K562 (cell line): ENCODE results near the gene DYRK1A. TPM values are rescaled to one million over a fixed set of nuclear protein-coding genes. Genes with fewer than 3 reads are reported as not detected.

Source experiments
- ARID1B ChIP-seq: fragments of 450-650 bp; IDR thresholded peaks from 2 replicates; pipeline ENCODE4 v1.6.1; 2016; ENCODE audit warnings: antibody characterized with exemption, mild to moderate bottlenecking, inconsistent platforms
- CBX2 ChIP-seq: fragments of 200-600 bp; sonication (generic); IDR thresholded peaks from one replicate; pipeline ENCODE4 v1.6.1; 2012; ENCODE audit warnings: mild to moderate bottlenecking, low read length, inconsistent platforms; ENCODE audit not compliant: insufficient read depth, poor library complexity, severe bottlenecking
- CREM ChIP-seq: IDR thresholded peaks from 2 replicates; pipeline ENCODE4 v1.6.1; 2014; ENCODE audit warnings: antibody characterized with exemption, low read depth
- CTBP1 ChIP-seq: fragments of 450-650 bp; IDR thresholded peaks from 2 replicates; pipeline ENCODE4 v1.6.1; 2016; ENCODE audit warnings: borderline replicate concordance
- CXXC5 ChIP-seq: fragments of 250-450 bp; sonication (Bioruptor Pico); IDR thresholded peaks from 2 replicates; pipeline ENCODE4 v1.8.0; 2022; ENCODE audit warnings: inconsistent platforms, mild to moderate bottlenecking, moderate library complexity
- FOXJ2 ChIP-seq: fragments of 200-800 bp; sonication (Bioruptor generic); IDR thresholded peaks from 2 replicates; pipeline ENCODE4 v1.6.1; 2016; ENCODE audit warnings: missing genetic modification characterization, missing compliant biosample characterization
- GATA2 ChIP-seq: sonication (generic); formaldehyde crosslinking; IDR thresholded peaks from 2 replicates; pipeline ENCODE4 v1.4.0; 2020; ENCODE audit warnings: mild to moderate bottlenecking, missing genetic modification reagents
- HOMEZ ChIP-seq: fragments of 250-450 bp; sonication (Bioruptor Pico); IDR thresholded peaks from 2 replicates; pipeline ENCODE4 v1.4.0; 2020; ENCODE audit warnings: mild to moderate bottlenecking, moderate library complexity
- HOXB6 ChIP-seq: fragments of 250-450 bp; sonication (Bioruptor Pico); IDR thresholded peaks from 2 replicates; pipeline ENCODE4 v1.5.1; 2022; ENCODE audit warnings: mild to moderate bottlenecking, borderline replicate concordance
- KDM1A ChIP-seq, 2 experiments: fragments of 450-650 bp; IDR thresholded peaks; 2 replicates each; pipeline ENCODE4 v1.6.1; 2016; ENCODE audit warnings: mild to moderate bottlenecking in 2 of 2
- L3MBTL2 ChIP-seq: fragments of 450-650 bp; IDR thresholded peaks from 2 replicates; pipeline ENCODE4 v1.6.1; 2016; ENCODE audit warnings: mild to moderate bottlenecking, moderate library complexity
- MAFG ChIP-seq: fragments of 450-650 bp; conservative IDR thresholded peaks from 2 replicates; pipeline ENCODE4 v1.6.1; 2016; ENCODE audit warnings: missing genetic modification characterization, missing compliant biosample characterization
- MBD2 ChIP-seq: sonication (generic); IDR thresholded peaks from 2 replicates; pipeline ENCODE4 v1.6.1; 2016; ENCODE audit warnings: low read depth, borderline replicate concordance
- MYC ChIP-seq, 2 experiments: fragments of 250-450 bp in 1 of 2; sonication (Bioruptor Pico) in 1 of 2; IDR thresholded peaks; 2 replicates each; pipeline versions ENCODE4 v1.5.1 to v1.6.1; 2012 to 2021; ENCODE audit warnings: low read depth in 2 of 2, borderline replicate concordance in 1 of 2, improper control_type of control experiment in 1 of 2, low read length in 1 of 2, mild to moderate bottlenecking in 1 of 2, moderate library complexity in 1 of 2
- NCOR1 ChIP-seq: fragments of 450-650 bp; IDR thresholded peaks from 2 replicates; pipeline ENCODE4 v1.6.1; 2016; ENCODE audit warnings: mild to moderate bottlenecking, moderate library complexity
- POLR3A ChIP-seq: IDR thresholded peaks from 2 replicates; pipeline ENCODE4 v1.6.1; 2011; ENCODE audit warnings: borderline replicate concordance, mild to moderate bottlenecking, moderate library complexity; ENCODE audit not compliant: insufficient read length, insufficient read depth; ENCODE audit errors: extremely low read depth
- RFX7 ChIP-seq: fragments of 250-450 bp; sonication (Bioruptor Pico); IDR thresholded peaks from 2 replicates; pipeline ENCODE4 v1.5.1; 2021; ENCODE audit warnings: mild to moderate bottlenecking
- ZFP30 ChIP-seq: fragments of 250-450 bp; sonication (Bioruptor Pico); IDR thresholded peaks from 2 replicates; pipeline ENCODE4 v1.8.0; 2022; ENCODE audit warnings: moderate library complexity, mild to moderate bottlenecking, inconsistent platforms, borderline replicate concordance
- ZNF766 ChIP-seq: fragments of 200-800 bp; sonication (Bioruptor generic); conservative IDR thresholded peaks from 2 replicates; pipeline ENCODE4 v1.6.1; 2016; ENCODE audit warnings: missing genetic modification characterization, missing compliant biosample characterization
- polyA plus RNA-seq, 8 experiments: library from polyadenylated mRNA; depleted of rRNA in 4 of 8; stranded (reverse) in 5 of 8; unstranded in 3 of 8; fragments of >200 nt; fragmentation: Nextera tagmentation in 2 of 8; fragmentation: Illumina TruSeq in 1 of 8; extraction: Ambion mirVana in 2 of 8; extraction: Trizol in 1 of 8; gene quantifications; 2 replicates each; pipeline versions ENCODE4 v1.2.1 to v1.2.3, GENCODE V29; 2011 to 2014; ENCODE audit warnings: inconsistent platforms in 1 of 8, missing spikeins in 1 of 8
- total RNA-seq, 7 experiments: library from RNA; depleted of rRNA in 6 of 7; stranded (reverse); fragments of >200 nt in 6 of 7; fragmentation: Illumina TruSeq in 2 of 7; extraction: Trizol in 2 of 7; gene quantifications; 2 replicates each; pipeline versions ENCODE4 v1.2.1 to v1.2.3, GENCODE V29; 2011 to 2021; ENCODE audit warnings: low replicate concordance in 1 of 7
- TF ChIP-seq, protein P1 (sequence below): IDR thresholded peaks from 2 replicates; pipeline ENCODE4 v1.6.1; 2011; ENCODE audit warnings: borderline replicate concordance, low read depth, mild to moderate bottlenecking, moderate library complexity, low read length; ENCODE audit not compliant: insufficient read depth, poor library complexity, severe bottlenecking
- TF ChIP-seq, protein P2 (sequence below), 2 experiments: fragments of 450-650 bp in 1 of 2; sonication (generic) in 1 of 2; formaldehyde crosslinking in 1 of 2; IDR thresholded peaks in 1 of 2; conservative IDR thresholded peaks in 1 of 2; 2 replicates each; pipeline versions ENCODE4 v1.6.1 to v1.8.1; 2016 to 2023; ENCODE audit warnings: mild to moderate bottlenecking in 2 of 2, moderate library complexity in 2 of 2, inconsistent platforms in 1 of 2, missing genetic modification reagents in 1 of 2

The DYRK1A gene
- total and polyA plus RNA-seq, 9 of the 15 experiments (the other 6 are each of a cell fraction or from before 2014, with no cell fraction given): 3.7 to 64.8 (median 42.3) TPM

DNA sequence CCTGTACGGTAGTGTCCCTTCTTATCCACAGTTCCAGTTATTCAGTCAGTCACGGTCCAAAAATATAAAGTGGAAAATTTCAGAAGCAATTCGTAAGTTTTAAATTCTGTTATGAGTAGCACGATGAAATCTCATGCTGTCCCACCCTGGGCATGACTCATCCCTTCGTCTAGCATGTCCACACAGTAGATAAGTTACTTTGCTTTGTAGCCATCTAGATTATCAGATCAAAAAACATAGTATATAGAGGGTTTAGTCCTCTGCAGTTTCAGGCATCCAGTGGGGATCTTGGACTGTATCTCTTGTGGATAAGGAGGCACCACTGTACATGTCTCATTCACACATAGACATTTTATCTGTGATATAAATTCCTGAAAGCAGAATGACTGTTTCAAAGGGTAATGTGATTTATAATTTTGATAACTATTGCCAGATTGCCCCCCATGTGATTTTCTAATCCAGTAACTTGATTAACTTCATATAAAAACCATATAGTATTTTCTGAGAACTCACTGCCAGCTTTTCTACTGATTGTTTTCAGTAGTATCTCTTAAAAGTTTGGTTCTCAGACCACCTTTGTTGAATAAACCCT is 143.3 kb downstream of the DYRK1A start (continued):
- no peak for TF ChIP-seq HOMEZ (CRISPR knock-in tag)
- no peak for TF ChIP-seq RFX7
- TF ChIP-seq ARID1B: peak; percentile 85
- peak; percentile 17; the same call in 1 of the 2 replicates for TF ChIP-seq NCOR1
- TF ChIP-seq ZFP30 (CRISPR knock-in tag): 0 out of 2 replicates have a peak, but pooled peaks have one; percentile 13
- no peak for TF ChIP-seq POLR3A
- 0 out of 2 replicates have a peak, but pooled peaks have one; percentile 15 for TF ChIP-seq GATA2
- TF ChIP-seq, protein P1, sequence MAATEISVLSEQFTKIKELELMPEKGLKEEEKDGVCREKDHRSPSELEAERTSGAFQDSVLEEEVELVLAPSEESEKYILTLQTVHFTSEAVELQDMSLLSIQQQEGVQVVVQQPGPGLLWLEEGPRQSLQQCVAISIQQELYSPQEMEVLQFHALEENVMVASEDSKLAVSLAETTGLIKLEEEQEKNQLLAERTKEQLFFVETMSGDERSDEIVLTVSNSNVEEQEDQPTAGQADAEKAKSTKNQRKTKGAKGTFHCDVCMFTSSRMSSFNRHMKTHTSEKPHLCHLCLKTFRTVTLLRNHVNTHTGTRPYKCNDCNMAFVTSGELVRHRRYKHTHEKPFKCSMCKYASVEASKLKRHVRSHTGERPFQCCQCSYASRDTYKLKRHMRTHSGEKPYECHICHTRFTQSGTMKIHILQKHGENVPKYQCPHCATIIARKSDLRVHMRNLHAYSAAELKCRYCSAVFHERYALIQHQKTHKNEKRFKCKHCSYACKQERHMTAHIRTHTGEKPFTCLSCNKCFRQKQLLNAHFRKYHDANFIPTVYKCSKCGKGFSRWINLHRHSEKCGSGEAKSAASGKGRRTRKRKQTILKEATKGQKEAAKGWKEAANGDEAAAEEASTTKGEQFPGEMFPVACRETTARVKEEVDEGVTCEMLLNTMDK: no peak
- TF ChIP-seq ZNF766: peak; percentile 87
- no peak for TF ChIP-seq HOXB6
- 0 out of 2 replicates have a peak, but pooled peaks have one; percentile 11 for TF ChIP-seq MYC (IDR thresholded peaks at IDR 0.05; ENCODE audit: low read depth, low read length)
- no peak for TF ChIP-seq MYC (CRISPR knock-in tag; IDR thresholded peaks at IDR 0.05; ENCODE audit: borderline replicate concordance, low read depth)
- peak; percentile 31 to 70; a peak in 3 of 4 replicates for TF ChIP-seq KDM1A (IDR thresholded peaks at IDR 0.05)
- peak; percentile 18; the same call in 1 of the 2 replicates for TF ChIP-seq CTBP1
- peak; percentile 68; the same call in 1 of the 2 replicates for TF ChIP-seq FOXJ2 (tag)
- peak; percentile 38; the same call in 1 of the 2 replicates for TF ChIP-seq L3MBTL2
- TF ChIP-seq MBD2: no peak
- TF ChIP-seq, protein P2, sequence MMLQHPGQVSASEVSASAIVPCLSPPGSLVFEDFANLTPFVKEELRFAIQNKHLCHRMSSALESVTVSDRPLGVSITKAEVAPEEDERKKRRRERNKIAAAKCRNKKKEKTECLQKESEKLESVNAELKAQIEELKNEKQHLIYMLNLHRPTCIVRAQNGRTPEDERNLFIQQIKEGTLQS (IDR thresholded peaks at IDR 0.05): peak; percentile 96
- TF ChIP-seq, protein P2 (CRISPR knock-in tag; conservative IDR thresholded peaks at IDR 0.05): no peak
- TF ChIP-seq CREM: 0 out of 2 replicates have a peak, but pooled peaks have one; percentile 13
- 0 out of 2 replicates have a peak, but pooled peaks have one; percentile 23 for TF ChIP-seq MAFG (tag)
- TF ChIP-seq CBX2: no peak
- 0 out of 2 replicates have a peak, but pooled peaks have one; percentile 12 for TF ChIP-seq CXXC5
